ENCODE data around the gene RALGAPB. TPM values are rescaled to one million over a fixed set of nuclear protein-coding genes. Genes with fewer than 3 reads are reported as not detected.

Gene RALGAPB
- total and polyA plus RNA-seq, 2 experiments from 2014 or later: 10.2 to 40.4 TPM

- TF ChIP-seq, protein P1, sequence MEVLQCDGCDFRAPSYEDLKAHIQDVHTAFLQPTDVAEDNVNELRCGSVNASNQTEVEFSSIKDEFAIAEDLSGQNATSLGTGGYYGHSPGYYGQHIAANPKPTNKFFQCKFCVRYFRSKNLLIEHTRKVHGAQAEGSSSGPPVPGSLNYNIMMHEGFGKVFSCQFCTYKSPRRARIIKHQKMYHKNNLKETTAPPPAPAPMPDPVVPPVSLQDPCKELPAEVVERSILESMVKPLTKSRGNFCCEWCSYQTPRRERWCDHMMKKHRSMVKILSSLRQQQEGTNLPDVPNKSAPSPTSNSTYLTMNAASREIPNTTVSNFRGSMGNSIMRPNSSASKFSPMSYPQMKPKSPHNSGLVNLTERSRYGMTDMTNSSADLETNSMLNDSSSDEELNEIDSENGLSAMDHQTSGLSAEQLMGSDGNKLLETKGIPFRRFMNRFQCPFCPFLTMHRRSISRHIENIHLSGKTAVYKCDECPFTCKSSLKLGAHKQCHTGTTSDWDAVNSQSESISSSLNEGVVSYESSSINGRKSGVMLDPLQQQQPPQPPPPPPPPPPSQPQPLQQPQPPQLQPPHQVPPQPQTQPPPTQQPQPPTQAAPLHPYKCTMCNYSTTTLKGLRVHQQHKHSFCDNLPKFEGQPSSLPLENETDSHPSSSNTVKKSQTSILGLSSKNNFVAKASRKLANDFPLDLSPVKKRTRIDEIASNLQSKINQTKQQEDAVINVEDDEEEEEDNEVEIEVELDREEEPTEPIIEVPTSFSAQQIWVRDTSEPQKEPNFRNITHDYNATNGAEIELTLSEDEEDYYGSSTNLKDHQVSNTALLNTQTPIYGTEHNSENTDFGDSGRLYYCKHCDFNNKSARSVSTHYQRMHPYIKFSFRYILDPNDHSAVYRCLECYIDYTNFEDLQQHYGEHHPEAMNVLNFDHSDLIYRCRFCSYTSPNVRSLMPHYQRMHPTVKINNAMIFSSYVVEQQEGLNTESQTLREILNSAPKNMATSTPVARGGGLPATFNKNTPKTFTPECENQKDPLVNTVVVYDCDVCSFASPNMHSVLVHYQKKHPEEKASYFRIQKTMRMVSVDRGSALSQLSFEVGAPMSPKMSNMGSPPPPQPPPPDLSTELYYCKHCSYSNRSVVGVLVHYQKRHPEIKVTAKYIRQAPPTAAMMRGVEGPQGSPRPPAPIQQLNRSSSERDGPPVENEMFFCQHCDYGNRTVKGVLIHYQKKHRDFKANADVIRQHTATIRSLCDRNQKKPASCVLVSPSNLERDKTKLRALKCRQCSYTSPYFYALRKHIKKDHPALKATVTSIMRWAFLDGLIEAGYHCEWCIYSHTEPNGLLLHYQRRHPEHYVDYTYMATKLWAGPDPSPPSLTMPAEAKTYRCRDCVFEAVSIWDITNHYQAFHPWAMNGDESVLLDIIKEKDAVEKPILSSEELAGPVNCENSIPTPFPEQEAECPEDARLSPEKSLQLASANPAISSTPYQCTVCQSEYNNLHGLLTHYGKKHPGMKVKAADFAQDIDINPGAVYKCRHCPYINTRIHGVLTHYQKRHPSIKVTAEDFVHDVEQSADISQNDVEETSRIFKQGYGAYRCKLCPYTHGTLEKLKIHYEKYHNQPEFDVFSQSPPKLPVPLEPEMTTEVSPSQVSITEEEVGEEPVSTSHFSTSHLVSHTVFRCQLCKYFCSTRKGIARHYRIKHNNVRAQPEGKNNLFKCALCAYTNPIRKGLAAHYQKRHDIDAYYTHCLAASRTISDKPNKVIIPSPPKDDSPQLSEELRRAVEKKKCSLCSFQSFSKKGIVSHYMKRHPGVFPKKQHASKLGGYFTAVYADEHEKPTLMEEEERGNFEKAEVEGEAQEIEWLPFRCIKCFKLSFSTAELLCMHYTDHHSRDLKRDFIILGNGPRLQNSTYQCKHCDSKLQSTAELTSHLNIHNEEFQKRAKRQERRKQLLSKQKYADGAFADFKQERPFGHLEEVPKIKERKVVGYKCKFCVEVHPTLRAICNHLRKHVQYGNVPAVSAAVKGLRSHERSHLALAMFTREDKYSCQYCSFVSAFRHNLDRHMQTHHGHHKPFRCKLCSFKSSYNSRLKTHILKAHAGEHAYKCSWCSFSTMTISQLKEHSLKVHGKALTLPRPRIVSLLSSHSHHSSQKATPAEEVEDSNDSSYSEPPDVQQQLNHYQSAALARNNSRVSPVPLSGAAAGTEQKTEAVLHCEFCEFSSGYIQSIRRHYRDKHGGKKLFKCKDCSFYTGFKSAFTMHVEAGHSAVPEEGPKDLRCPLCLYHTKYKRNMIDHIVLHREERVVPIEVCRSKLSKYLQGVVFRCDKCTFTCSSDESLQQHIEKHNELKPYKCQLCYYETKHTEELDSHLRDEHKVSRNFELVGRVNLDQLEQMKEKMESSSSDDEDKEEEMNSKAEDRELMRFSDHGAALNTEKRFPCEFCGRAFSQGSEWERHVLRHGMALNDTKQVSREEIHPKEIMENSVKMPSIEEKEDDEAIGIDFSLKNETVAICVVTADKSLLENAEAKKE (CRISPR knock-in tag; IDR thresholded peaks at IDR 0.05): no peak
- TF ChIP-seq, protein P2, sequence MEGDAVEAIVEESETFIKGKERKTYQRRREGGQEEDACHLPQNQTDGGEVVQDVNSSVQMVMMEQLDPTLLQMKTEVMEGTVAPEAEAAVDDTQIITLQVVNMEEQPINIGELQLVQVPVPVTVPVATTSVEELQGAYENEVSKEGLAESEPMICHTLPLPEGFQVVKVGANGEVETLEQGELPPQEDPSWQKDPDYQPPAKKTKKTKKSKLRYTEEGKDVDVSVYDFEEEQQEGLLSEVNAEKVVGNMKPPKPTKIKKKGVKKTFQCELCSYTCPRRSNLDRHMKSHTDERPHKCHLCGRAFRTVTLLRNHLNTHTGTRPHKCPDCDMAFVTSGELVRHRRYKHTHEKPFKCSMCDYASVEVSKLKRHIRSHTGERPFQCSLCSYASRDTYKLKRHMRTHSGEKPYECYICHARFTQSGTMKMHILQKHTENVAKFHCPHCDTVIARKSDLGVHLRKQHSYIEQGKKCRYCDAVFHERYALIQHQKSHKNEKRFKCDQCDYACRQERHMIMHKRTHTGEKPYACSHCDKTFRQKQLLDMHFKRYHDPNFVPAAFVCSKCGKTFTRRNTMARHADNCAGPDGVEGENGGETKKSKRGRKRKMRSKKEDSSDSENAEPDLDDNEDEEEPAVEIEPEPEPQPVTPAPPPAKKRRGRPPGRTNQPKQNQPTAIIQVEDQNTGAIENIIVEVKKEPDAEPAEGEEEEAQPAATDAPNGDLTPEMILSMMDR (conservative IDR thresholded peaks at IDR 0.05; ENCODE audit: low read depth in 2 of 2): no peak
- TF ChIP-seq NANOG (IDR thresholded peaks at IDR 0.05; ENCODE audit: borderline replicate concordance) (no peak), CREB1 (CRISPR knock-in tag; IDR thresholded peaks at IDR 0.05; ENCODE audit: low read depth) (no peak), STAT1 (IDR thresholded peaks at IDR 0.05; ENCODE audit: unreplicated experiment) (no peak), EZH2phosphoT487 (IDR thresholded peaks at IDR 0.05; ENCODE audit: unreplicated experiment) (no peak)
These were observed 144.6 kb downstream of the RALGAPB start (continued) for GRCh38 chr20:38617011-38617829.

DNA sequence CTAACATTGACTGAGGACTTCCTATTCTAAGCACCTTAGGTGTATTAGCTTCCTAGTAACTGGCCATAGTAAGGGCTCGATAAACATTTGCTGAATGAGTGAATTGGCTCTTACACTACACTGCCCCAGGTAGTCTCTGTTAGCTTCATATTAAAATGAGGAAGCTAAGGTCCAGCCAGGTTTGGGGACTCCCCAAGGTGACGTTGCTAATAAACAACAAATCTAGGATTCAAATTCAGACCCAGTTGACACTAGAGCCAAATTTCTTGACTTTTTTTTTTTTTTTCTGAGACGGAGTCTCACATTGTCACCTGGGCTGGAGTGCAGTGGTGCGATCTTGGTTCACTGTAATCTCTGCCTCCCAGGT lies 145.2 kb downstream of the RALGAPB start:
- peaks cover 5% of the 10 kb centered on the region for H3K27me3 Mint-ChIP-seq (ENCODE audit: insufficient read depth, low read depth, poor library complexity)
- H3K27ac Mint-ChIP-seq: no peak overlapping the region
- no peak for DNase-seq (ENCODE audit: low spot score)
- Histone ChIP-seq H3K4me3 (no peak overlapping the region), H3K79me2 (replicated peaks; ENCODE audit: insufficient read depth) (no peaks in the 10 kb centered on the region), H3K27me3 (ENCODE audit: insufficient read depth) (no peaks in the 10 kb centered on the region), H3K4me1 (ENCODE audit: insufficient read depth) (no peaks in the 10 kb centered on the region), H3K4me2 (no peak overlapping the region), H4K20me1 (replicated peaks; ENCODE audit: insufficient read depth) (no peaks in the 10 kb centered on the region), H3K36me3 (ENCODE audit: insufficient read depth) (no peaks in the 10 kb centered on the region), H3K9me2 (ENCODE audit: insufficient read depth) (0 out of 2 replicates have a peak, but pooled peaks cover 3% of the 10 kb centered on the region), H3K27ac (ENCODE audit: low read depth) (no peak overlapping the region), H3F3A (replicated peaks; ENCODE audit: low read depth) (no peaks in the 10 kb centered on the region), H2AFZ (no peak overlapping the region)
- H3K36me3 Mint-ChIP-seq (ENCODE audit: low read depth): no peaks in the 10 kb centered on the region
- H3K9me3 Mint-ChIP-seq: no peaks in the 10 kb centered on the region
- ATAC-seq: no peak
- H3K4me3 Mint-ChIP-seq: no peak overlapping the region
- peaks cover 18% of the 10 kb centered on the region; the same call in 2 of the 3 replicates for H3K4me1 Mint-ChIP-seq
- TF ChIP-seq ZNF114 (CRISPR knock-in tag; IDR thresholded peaks at IDR 0.05) (no peak), CREB1 (CRISPR knock-in tag; IDR thresholded peaks at IDR 0.05; ENCODE audit: low read depth) (no peak), POLR2AphosphoS5 (IDR thresholded peaks at IDR 0.05; ENCODE audit: low read depth) (no peak)

Data from GM23338 (cell line).